DMS114 treated with DMSO at 0.1 percent for 48 hours (cell line): ENCODE results near the gene PLXNA3.

Source experiments
- DNase-seq: peaks from one replicate; lab custom pipeline; 2025; ENCODE audit not compliant: unreplicated experiment; lab: John Stamatoyannopoulos, UW

The PLXNA3 gene

DNA sequence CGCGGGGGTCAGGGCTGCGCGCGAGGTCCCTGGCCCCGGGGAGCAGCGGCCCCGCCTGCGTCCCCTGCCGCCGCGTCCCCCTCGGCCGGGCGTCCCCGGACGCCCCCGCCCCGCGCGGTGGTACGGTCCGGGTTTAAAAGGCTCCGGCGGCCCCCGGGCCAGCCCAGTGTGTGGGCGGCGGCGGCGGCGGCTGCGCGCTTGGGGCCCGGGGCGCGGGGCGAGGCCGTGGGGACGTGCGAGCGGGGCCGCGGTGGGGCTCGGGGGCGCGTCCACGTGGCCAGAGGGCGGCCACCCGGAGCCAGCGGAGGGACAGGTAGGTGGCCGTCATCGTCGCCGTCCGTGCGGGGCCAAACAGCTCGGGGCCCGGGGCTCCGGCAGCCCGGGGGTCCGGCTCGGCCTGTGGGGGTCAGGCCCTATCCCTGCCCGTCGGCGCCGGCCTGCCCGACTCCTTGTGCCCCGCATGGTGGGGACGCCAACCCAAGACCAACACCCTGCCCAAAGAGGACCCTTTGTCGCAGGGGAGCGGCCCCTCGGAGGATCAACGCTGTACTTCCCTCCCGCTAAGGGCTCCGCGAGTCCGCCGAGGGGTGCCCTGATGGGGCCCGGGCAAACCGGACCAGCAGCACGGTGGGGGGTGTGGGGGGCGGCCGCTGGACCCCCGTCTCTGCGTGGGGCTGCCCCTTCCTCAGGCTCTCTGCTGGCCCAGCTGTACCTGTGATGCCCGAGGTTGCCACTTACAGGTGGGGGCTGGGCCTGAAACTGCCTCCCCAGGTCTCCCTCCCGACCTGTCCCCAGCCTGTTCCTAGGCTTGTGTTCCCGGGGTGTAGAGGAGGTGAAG lies at the start of gene PLXNA3:
PLXNA3 (plus strand) TSS at position 166 of the 838 bp plus-strand sequence. CDS start 1,903 bp downstream, outside the sequence.
- DNase-seq, result no peak

DNA sequence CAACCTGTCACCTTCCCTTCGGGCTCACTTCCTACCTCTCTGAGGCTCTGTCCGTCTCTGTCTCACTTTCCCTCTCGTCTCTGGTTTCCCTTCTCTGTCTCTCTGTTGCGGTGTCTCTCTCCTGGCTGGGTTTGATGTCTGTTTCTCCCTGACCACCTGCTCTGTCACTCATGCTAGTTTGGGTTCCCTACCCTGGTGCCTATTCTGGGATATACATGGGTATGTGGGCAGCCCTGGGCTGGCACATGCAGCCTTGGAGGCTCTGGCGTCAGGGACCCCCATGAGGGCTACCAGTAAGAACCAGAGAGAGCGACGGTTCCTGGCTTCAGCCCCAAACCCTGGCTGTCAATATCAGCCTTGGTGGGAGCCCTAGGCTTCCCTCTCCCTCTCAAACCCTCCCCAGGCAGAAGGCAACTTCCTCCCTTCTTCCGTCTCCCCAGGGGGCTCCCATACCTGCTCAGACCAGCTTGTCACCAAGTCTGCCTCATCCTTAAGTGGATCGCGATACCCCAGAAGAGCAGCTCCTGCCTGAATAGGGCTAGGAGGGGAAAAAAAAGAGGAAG lies 49.3 kb upstream of the PLXNA3 start:
- no peak for DNase-seq

DNA sequence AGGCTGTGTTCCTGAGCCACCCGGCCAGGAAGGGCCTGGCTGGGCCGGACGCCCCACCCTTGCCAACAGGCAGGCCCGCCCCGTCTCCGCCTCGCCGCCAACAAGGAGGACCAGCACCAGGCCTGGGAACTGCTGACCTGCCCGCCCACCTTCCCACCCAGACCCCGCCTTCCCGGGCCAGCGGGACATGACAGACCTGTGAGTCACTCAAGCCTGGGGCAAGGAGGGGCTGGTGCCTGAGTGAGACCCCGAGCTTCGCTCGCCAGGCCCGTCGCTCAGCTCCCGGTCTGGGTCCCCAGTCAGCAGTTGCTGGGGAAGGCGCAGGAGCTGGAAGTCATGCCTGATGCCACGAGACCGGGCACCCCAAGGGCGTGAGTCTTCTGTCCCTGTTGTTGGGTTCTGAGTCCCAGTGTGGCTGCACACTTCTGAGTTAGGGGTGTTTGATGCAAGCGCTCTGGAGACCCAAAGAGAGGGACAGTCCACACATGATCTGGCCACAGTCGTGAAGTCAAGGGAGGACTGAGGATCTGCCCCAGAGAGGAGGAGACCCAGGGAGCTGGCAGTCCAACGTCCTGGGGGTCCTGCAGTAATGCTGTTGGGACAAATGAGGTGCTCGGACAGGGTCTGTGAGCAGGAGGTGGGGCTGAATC lies 48.7 kb upstream of the PLXNA3 start, which contains the start of gene DNASE1L1:
DNASE1L1 (minus strand) TSS at position 33 of the 650 bp plus-strand sequence. CDS start 3,686 bp downstream, outside the sequence.
- no peak for DNase-seq

DNA sequence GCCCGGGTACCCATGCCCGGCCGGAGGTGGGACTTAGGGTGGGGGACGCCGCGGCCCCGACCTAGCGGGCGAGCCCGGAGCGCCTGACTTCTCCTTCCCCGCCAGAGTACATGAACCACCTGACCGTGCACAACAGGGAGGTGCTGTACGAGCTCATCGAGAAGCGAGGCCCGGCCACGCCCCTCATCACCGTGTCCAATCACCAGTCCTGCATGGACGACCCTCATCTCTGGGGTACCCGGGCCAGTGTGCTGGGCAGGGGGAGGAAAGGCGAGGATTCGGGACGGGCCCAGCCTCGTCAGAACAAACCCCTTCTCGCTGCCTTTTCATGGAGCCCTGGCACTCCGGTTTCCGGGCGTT lies 46.1 kb upstream of the PLXNA3 start:
- no peak for DNase-seq

DNA sequence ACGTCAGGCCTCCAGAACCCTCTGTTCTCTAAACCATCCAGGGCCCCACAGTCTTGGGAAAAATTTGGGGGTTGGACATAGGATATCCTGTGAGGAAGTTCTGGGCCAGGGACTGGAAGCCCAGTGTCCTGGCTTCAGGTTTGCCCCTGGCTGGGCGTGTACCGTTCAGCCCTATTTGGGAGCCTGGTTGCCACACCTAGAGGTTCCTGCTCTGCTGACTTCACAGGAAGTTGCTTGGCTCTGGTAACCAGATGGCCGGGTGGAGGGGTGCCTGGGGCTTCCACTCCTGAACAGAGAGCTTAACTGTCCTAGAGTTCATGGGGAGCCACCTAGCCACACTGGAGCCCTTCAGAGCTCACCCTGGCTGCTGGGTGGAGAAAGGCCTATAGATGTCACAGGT lies 45.6 kb upstream of the PLXNA3 start:
- DNase-seq, result no peak

GRCh38 chrX:154413142-154413541 lies 44.9 kb upstream of the PLXNA3 start:
- DNase-seq, result no peak

GRCh38 chrX:154417157-154417556 lies 40.9 kb upstream of the PLXNA3 start:
- DNase-seq, result no peak

- DNase-seq, result no peak
These were observed 38.9 kb upstream of the PLXNA3 start for GRCh38 chrX:154419189-154419588.

- DNase-seq, result no peak
These were observed 38.2 kb upstream of the PLXNA3 start for GRCh38 chrX:154419688-154420401.

GRCh38 chrX:154420402-154420756 lies 37.7 kb upstream of the PLXNA3 start:
- no peak for DNase-seq

DNA sequence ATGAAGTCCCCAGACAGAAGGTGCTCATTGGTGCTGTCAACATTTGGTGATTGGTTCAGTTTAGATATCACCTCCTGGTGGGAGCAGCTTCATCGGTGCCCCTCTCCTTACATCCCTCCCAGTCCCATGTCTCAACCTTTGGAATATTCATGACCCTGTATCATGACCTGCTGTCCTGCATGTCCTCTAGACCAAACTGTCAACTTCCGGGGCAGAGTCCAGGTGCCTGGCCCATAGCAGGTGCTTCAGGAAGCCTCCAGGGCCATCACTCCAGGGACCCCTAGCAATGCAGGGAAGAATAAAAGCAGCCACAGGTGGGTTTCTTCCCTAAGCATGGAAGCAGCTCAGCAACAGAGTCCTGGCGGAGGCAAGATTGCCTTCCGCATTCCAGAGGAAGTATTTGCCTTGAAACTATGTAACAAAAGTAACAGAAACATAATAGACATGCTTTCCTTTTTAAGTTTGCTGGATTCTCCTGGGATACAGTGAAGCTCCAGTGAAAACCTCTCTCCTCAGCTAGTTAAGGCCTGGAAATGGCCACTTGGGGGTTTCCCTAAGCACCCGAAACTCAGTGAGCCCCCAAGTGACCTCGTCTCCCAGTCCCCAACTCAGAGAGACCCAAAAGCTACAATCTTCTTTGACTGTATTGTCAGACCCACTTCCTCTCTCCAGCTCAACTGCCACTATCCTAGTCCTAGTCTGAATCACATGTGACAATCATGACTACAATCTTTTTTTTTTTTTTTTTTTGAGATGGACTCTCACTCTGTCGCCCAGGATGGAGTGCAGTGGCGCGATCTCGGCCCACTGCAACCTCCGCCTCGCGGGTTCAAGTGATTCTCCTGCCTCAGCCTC lies 30.9 kb upstream of the PLXNA3 start:
- no peak for DNase-seq

- peak; percentile 78 for DNase-seq
These were observed 29.6 kb upstream of the PLXNA3 start, which contains the start of gene ATP6AP1 for GRCh38 chrX:154428176-154429171. TSS of gene ATP6AP1 (plus strand) at chrX:154428677. CDS start at chrX:154428693, 16 bp downstream.

- DNase-seq, result no peak
These were observed 28.4 kb upstream of the PLXNA3 start for GRCh38 chrX:154429711-154430110.

DNA sequence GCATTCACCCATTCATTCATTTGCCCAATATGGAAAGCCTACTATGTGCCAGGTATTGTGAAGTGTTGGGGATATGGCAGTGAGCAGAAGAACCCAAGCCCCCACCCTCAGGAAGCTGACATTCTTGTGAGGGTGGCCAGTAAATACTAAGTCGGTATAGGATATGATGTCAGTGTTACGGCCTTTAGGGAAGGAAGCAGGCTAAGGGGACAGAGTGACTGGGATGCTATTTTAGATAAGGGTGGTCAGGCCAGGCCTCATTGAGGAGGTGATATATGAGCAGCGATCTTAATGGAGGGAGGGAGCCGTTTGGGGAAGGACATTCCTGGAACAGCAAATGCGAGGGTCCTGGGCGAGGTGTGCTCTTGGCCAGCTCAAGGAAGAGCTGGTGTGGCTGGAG lies 27.6 kb upstream of the PLXNA3 start:
- DNase-seq, result no peak

DNA sequence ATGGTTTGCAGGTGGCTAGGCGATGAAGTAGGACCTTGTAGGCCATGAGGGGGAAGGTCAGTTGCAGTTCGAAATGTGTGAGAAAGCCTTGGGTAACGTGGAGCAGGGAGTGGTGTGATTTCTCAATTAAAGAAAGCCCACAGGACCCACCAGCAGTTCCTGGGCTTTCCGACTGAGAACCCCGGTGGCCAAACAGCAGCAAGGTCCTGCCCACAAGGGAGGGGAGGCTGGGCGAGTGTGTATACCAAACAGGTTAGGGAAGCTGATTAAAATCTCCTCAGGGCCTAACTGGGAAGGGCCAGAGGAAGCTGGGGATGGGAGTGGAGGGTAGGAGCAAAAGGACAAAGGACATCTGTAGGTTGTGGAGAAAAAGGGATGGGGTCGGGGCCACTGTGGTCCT lies 27.2 kb upstream of the PLXNA3 start:
- DNase-seq, result no peak

GRCh38 chrX:154431341-154431740 lies 26.7 kb upstream of the PLXNA3 start:
- DNase-seq, result no peak

- DNase-seq, result no peak
These were observed 25.9 kb upstream of the PLXNA3 start for GRCh38 chrX:154432210-154432609.

DNA sequence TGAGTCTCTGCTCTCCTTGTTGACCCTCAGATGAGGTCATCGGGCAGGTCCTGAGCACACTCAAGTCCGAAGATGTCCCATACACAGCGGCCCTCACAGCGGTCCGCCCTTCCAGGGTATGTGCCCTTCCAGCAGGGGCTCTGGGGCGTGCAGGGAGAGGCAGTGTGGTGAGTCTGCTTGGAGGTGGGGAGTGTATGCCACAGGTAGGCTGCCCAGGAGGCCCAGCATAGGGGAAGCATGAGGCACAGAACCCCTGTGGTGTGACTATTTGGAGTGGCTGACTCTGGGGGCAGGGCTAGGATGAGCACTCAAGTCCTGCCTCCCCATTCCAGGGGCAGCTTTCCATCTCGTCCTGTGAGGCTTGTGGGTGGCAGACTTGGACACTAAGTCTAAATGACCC lies 24.5 kb upstream of the PLXNA3 start:
- DNase-seq, result no peak
